ENCODE measurements around the gene DUSP23.

DNA sequence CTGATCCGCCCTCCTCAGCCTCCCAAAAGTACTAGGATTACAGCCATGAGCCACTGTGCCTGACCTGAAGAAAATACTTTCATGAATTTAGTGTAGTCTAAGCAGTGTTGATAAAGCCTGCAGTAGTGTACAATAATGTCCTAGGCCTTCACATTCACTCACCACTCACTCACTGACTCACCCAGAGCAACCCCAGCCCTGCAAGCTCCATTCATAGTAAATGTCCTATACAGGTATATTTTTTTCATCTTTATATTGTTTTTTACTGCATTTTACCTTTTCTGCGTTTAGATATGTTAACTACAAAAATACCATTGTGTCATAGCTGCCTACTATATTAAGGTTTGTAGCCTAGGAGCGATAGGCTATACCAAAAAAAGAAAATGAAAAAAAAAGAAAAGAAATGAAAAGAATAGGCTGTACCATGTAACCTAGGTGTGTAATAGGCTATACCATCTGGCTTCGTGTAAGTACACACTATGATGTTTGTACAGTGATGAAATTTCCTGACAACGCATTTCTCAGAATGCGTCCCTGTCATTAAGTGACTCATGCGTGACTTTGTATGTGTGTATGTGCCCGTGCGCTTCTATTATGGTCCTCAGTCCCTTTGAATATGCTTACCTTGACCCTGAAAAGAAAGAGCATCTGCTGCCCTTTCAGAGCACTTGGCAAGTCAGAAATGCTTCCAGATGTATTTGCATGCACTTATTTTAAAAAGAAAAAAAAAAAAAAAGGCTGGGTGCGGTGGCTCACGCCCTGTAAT is 36.7 kb downstream of the DUSP23 start:
- TF ChIP-seq EZH2 (IDR thresholded peaks at IDR 0.05; ENCODE audit: low read length, unreplicated experiment), result no peak
- TF ChIP-seq, protein P1, sequence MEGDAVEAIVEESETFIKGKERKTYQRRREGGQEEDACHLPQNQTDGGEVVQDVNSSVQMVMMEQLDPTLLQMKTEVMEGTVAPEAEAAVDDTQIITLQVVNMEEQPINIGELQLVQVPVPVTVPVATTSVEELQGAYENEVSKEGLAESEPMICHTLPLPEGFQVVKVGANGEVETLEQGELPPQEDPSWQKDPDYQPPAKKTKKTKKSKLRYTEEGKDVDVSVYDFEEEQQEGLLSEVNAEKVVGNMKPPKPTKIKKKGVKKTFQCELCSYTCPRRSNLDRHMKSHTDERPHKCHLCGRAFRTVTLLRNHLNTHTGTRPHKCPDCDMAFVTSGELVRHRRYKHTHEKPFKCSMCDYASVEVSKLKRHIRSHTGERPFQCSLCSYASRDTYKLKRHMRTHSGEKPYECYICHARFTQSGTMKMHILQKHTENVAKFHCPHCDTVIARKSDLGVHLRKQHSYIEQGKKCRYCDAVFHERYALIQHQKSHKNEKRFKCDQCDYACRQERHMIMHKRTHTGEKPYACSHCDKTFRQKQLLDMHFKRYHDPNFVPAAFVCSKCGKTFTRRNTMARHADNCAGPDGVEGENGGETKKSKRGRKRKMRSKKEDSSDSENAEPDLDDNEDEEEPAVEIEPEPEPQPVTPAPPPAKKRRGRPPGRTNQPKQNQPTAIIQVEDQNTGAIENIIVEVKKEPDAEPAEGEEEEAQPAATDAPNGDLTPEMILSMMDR (conservative IDR thresholded peaks at IDR 0.05; ENCODE audit: low read depth, low read length), result no peak
- TF ChIP-seq EZH2phosphoT487 (IDR thresholded peaks at IDR 0.05; ENCODE audit: borderline replicate concordance, low read length), result no peak

All from PC-3 (cell line).